Ectodermal cell (in vitro differentiated cells): Measurements from ENCODE around the gene PCED1A.
"Not testable (repeated sequence)": the region's sequence is repeated elsewhere in the genome, so short reads cannot be mapped to it uniquely, and the experiment has no call there.

Experiments
- H3K27ac ChIP-seq: 2 replicates; pipeline ENCODE4 v1.7.0; 2013; ENCODE audit warnings: mild to moderate bottlenecking, low read depth, low read length; ENCODE audit not compliant: insufficient read depth, poor library complexity, severe bottlenecking
- H3K27me3 ChIP-seq: 2 replicates; pipeline ENCODE4 v1.7.0; 2013; ENCODE audit warnings: mild to moderate bottlenecking, low read length; ENCODE audit not compliant: insufficient read depth, control insufficient read depth, poor library complexity, severe bottlenecking
- H3K36me3 ChIP-seq: one replicate; pipeline ENCODE4 v1.7.0; 2013; ENCODE audit warnings: low read length; ENCODE audit not compliant: control insufficient read depth, insufficient read depth
- H3K4me1 ChIP-seq: one replicate; pipeline ENCODE4 v1.7.0; 2013; ENCODE audit warnings: low read length; ENCODE audit not compliant: control insufficient read depth, insufficient read depth
- H3K4me3 ChIP-seq: 2 replicates; pipeline ENCODE4 v1.7.0; 2013; ENCODE audit warnings: low read depth, low read length, control low read depth; ENCODE audit not compliant: insufficient read depth
- H3K9me3 ChIP-seq: 2 replicates; pipeline ENCODE4 v1.7.0; 2013; ENCODE audit warnings: mild to moderate bottlenecking, low read length, moderate library complexity; ENCODE audit not compliant: control insufficient read depth
- WGBS, 2 experiments: methylation state at CpG; one replicate each; pipeline ENCODE4 v1.1.7; 2013; ENCODE audit warnings: missing lambda C conversion rate in 2 of 2; 5-methylcytosine and 5-hydroxymethylcytosine counted together

The PCED1A gene

GRCh38 chr20:2833761-2834160, 6.7 kb downstream of the PCED1A start:
- Histone ChIP-seq H3K4me1 (no peaks in the 10 kb centered on the region), H3K9me3 (no peaks in the 10 kb centered on the region), H3K4me3 (no peak overlapping the region), H3K27ac (no peak overlapping the region), H3K36me3 (no peaks in the 10 kb centered on the region), H3K27me3 (no peaks in the 10 kb centered on the region)
- WGBS, 2 experiments = 91 to 100% methylated on average over 1 of the region's 1 CpG

GRCh38 chr20:2831206-2831605, 9.2 kb downstream of the PCED1A start:
- H3K9me3 ChIP-seq, H3K4me3 ChIP-seq, H3K36me3 ChIP-seq, H3K4me1 ChIP-seq, H3K27ac ChIP-seq: not testable (repeated sequence)
- 91 to 93% methylated on average over 7 of the region's 7 CpGs for WGBS, 2 experiments
- peaks cover 14% of the 10 kb centered on the region for H3K27me3 ChIP-seq

- WGBS, 2 experiments = 83 to 89% methylated on average over 6 of the region's 6 CpGs
- H3K27ac ChIP-seq = no peak overlapping the region
- H3K9me3 ChIP-seq = no peaks in the 10 kb centered on the region
- H3K4me3 ChIP-seq = no peak overlapping the region
- peaks cover 21% of the 10 kb centered on the region for H3K27me3 ChIP-seq
- H3K4me1 ChIP-seq = no peaks in the 10 kb centered on the region
- H3K36me3 ChIP-seq = no peaks in the 10 kb centered on the region
Measured at GRCh38 chr20:2829376-2829775, 11.1 kb downstream of the PCED1A start.

GRCh38 chr20:2826655-2827054, 13.8 kb downstream of the PCED1A start:
- no peak overlapping the region for H3K27ac ChIP-seq

GRCh38 chr20:2825761-2826160, 14.7 kb downstream of the PCED1A start:
- Histone ChIP-seq H3K27me3 (peaks cover 38% of the 10 kb centered on the region), H3K36me3 (no peaks in the 10 kb centered on the region), H3K27ac (no peak overlapping the region), H3K9me3 (no peaks in the 10 kb centered on the region), H3K4me3 (no peak overlapping the region), H3K4me1 (no peaks in the 10 kb centered on the region)
- WGBS, 2 experiments = 100% methylated on average over 1 of the region's 2 CpGs

More at GRCh38 chr20:2826655-2827054, 13.8 kb downstream of the PCED1A start:
- H3K36me3 ChIP-seq = no peaks in the 10 kb centered on the region
- H3K4me1 ChIP-seq = no peaks in the 10 kb centered on the region
- H3K4me3 ChIP-seq = no peak overlapping the region
- peaks cover 29% of the 10 kb centered on the region for H3K27me3 ChIP-seq
- no peaks in the 10 kb centered on the region for H3K9me3 ChIP-seq
- 92 to 97% methylated on average over 4 of the region's 4 CpGs for WGBS, 2 experiments

GRCh38 chr20:2822073-2822472, 18.4 kb downstream of the PCED1A start:
- Histone ChIP-seq H3K4me3 (no peak overlapping the region), H3K36me3 (no peaks in the 10 kb centered on the region), H3K9me3 (no peaks in the 10 kb centered on the region), H3K4me1 (no peaks in the 10 kb centered on the region), H3K27me3 (peaks cover 44% of the 10 kb centered on the region), H3K27ac (no peak overlapping the region)
- WGBS, 2 experiments = 45 to 47% methylated on average over 4 to 5 of the region's 5 CpGs

- Histone ChIP-seq H3K27me3 (peaks cover 35% of the 10 kb centered on the region), H3K4me1 (no peaks in the 10 kb centered on the region), H3K27ac (no peak overlapping the region), H3K9me3 (no peaks in the 10 kb centered on the region), H3K36me3 (no peaks in the 10 kb centered on the region), H3K4me3 (no peak overlapping the region)
- WGBS, 2 experiments = 36 to 37% methylated on average over 68 of the region's 68 CpGs
Measured at GRCh38 chr20:2820896-2821869, 19.3 kb downstream of the PCED1A start.

GRCh38 chr20:2820084-2820895, 20.2 kb downstream of the PCED1A start:
- no peaks in the 10 kb centered on the region for H3K9me3 ChIP-seq
- H3K4me1 ChIP-seq = no peaks in the 10 kb centered on the region
- H3K36me3 ChIP-seq = no peaks in the 10 kb centered on the region
- peaks cover 28% of the 10 kb centered on the region for H3K27me3 ChIP-seq
- H3K27ac ChIP-seq = no peak overlapping the region
- 37 to 40% methylated on average over 32 of the region's 32 CpGs for WGBS, 2 experiments
- peak overlapping the region; percentile 1 for H3K4me3 ChIP-seq

GRCh38 chr20:2817891-2818595, 22.4 kb downstream of the PCED1A start:
- H3K4me3 ChIP-seq = no peak overlapping the region
- H3K27ac ChIP-seq = no peak overlapping the region
- WGBS, 2 experiments = 92 to 96% methylated on average over 7 of the region's 7 CpGs
- H3K4me1 ChIP-seq = no peaks in the 10 kb centered on the region
- H3K27me3 ChIP-seq = peaks cover 28% of the 10 kb centered on the region
- H3K36me3 ChIP-seq = no peaks in the 10 kb centered on the region
- no peaks in the 10 kb centered on the region for H3K9me3 ChIP-seq
